DOHH2 (cell line): ENCODE results near the gene GALNTL6.

Source experiments
- H3F3A ChIP-seq: fragments of 200-600 bp; sonication (generic), shearing (Covaris generic); 2 replicates; pipeline ENCODE4 v1.6.0; 2016; ENCODE audit warnings: antibody characterized with exemption, mild to moderate bottlenecking; ENCODE audit not compliant: control insufficient read depth, insufficient read depth
- H3K27ac ChIP-seq: fragments of 200-600 bp; sonication (generic); 2 replicates; pipeline ENCODE4 v1.5.1; 2014; ENCODE audit warnings: low read depth, mild to moderate bottlenecking, low read length, moderate library complexity
- H3K27me3 ChIP-seq: fragments of 200-600 bp; sonication (generic); 2 replicates; pipeline ENCODE4 v1.6.1; 2014; ENCODE audit warnings: mild to moderate bottlenecking, low read length, mixed read lengths; ENCODE audit not compliant: control insufficient read depth
- H3K36me3 ChIP-seq: fragments of 200-600 bp; sonication (generic); 2 replicates; pipeline ENCODE4 v1.6.1; 2014; ENCODE audit warnings: mild to moderate bottlenecking, low read length, moderate library complexity, mixed read lengths; ENCODE audit not compliant: control insufficient read depth
- H3K4me1 ChIP-seq: fragments of 200-600 bp; sonication (generic); 2 replicates; pipeline ENCODE4 v1.6.1; 2014; ENCODE audit warnings: mild to moderate bottlenecking, low read length, mixed read lengths; ENCODE audit not compliant: control insufficient read depth
- H3K4me2 ChIP-seq: fragments of 200-600 bp; sonication (generic); 2 replicates; pipeline ENCODE4 v1.6.0; 2014; ENCODE audit warnings: mild to moderate bottlenecking, low read length, moderate library complexity
- H3K4me3 ChIP-seq: fragments of 200-600 bp; sonication (generic); 2 replicates; pipeline ENCODE4 v1.5.1; 2014; ENCODE audit warnings: mild to moderate bottlenecking, low read length, mixed read lengths
- H3K79me2 ChIP-seq: fragments of 200-600 bp; sonication (generic); 2 replicates; pipeline ENCODE4 v1.6.1; 2014; ENCODE audit warnings: mild to moderate bottlenecking, low read length, mixed read lengths; ENCODE audit not compliant: control insufficient read depth
- H3K9me2 ChIP-seq: fragments of 200-600 bp; sonication (generic); replicated peaks from 2 replicates; pipeline ENCODE4 v1.6.1; 2014; ENCODE audit warnings: mild to moderate bottlenecking, low read length, mixed read lengths; ENCODE audit not compliant: control insufficient read depth
- H3K9me3 ChIP-seq: fragments of 200-600 bp; sonication (generic); 2 replicates; pipeline ENCODE4 v1.6.1; 2014; ENCODE audit warnings: antibody characterized with exemption, low read length, mixed read lengths; ENCODE audit not compliant: control insufficient read depth, insufficient read depth
- H4K20me1 ChIP-seq: fragments of 200-600 bp; sonication (generic); 2 replicates; pipeline ENCODE4 v1.6.0; 2014; ENCODE audit warnings: low read depth, mild to moderate bottlenecking, antibody characterized with exemption, low read length, moderate library complexity; ENCODE audit not compliant: control insufficient read depth, insufficient read depth
- EZH2phosphoT487 ChIP-seq: fragments of 200-600 bp; sonication (generic); IDR thresholded peaks from 2 replicates; pipeline ENCODE4 v1.6.1; 2017; ENCODE audit warnings: borderline replicate concordance, mild to moderate bottlenecking, antibody characterized with exemption, low read length, moderate library complexity, mixed read lengths
- TF ChIP-seq, protein P1 (sequence below): fragments of 200-600 bp; sonication (generic); IDR thresholded peaks from one replicate; pipeline ENCODE4 v1.5.1; 2014; ENCODE audit warnings: antibody characterized with exemption, mild to moderate bottlenecking, low read depth, low read length; ENCODE audit not compliant: poor library complexity, severe bottlenecking

The GALNTL6 gene

DNA sequence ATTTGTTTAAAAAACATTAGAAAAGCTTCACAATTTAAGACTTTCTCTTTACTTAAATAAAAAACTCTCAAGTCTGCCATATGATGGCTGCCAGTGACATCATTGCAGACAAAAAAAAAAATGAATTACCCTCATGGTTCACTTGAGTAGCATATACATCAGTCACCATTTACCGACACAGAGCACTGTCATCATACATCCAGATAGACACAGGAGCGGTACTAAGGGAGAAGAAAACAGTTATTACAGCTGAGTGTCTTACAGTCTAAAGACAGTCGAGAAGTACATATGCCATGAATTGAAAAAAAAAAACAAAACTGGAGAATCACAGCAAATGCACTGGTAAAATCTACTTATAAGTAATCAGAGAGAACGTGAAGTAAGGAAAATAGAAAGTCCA, 949.7 kb downstream of the GALNTL6 start:
- Histone ChIP-seq H3K79me2 (no peaks in the 10 kb centered on the region), H3K27me3 (no peaks in the 10 kb centered on the region), H3K9me2 (no peaks in the 10 kb centered on the region), H3F3A (no peaks in the 10 kb centered on the region), H3K4me3 (no peak overlapping the region), H3K4me2 (no peak overlapping the region), H3K36me3 (no peaks in the 10 kb centered on the region), H3K27ac (no peak overlapping the region), H4K20me1 (no peaks in the 10 kb centered on the region), H3K4me1 (no peaks in the 10 kb centered on the region), H3K9me3 (no peaks in the 10 kb centered on the region)
- TF ChIP-seq, protein P1, sequence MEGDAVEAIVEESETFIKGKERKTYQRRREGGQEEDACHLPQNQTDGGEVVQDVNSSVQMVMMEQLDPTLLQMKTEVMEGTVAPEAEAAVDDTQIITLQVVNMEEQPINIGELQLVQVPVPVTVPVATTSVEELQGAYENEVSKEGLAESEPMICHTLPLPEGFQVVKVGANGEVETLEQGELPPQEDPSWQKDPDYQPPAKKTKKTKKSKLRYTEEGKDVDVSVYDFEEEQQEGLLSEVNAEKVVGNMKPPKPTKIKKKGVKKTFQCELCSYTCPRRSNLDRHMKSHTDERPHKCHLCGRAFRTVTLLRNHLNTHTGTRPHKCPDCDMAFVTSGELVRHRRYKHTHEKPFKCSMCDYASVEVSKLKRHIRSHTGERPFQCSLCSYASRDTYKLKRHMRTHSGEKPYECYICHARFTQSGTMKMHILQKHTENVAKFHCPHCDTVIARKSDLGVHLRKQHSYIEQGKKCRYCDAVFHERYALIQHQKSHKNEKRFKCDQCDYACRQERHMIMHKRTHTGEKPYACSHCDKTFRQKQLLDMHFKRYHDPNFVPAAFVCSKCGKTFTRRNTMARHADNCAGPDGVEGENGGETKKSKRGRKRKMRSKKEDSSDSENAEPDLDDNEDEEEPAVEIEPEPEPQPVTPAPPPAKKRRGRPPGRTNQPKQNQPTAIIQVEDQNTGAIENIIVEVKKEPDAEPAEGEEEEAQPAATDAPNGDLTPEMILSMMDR, result no peak
- no peak for TF ChIP-seq EZH2phosphoT487

- H3K27ac ChIP-seq, result no peak overlapping the region
- TF ChIP-seq EZH2phosphoT487, result no peak
- TF ChIP-seq, protein P1, result no peak
Measured at GRCh38 chr4:172770787-172771186, 957.6 kb downstream of the GALNTL6 start.

GRCh38 chr4:172772781-172773180, 959.6 kb downstream of the GALNTL6 start:
- Histone ChIP-seq H3K9me2 (no peaks in the 10 kb centered on the region), H3K27me3 (no peaks in the 10 kb centered on the region), H3K79me2 (no peaks in the 10 kb centered on the region), H3K9me3 (no peaks in the 10 kb centered on the region), H3K4me1 (no peaks in the 10 kb centered on the region), H3K27ac (no peak overlapping the region), H3K4me3 (no peak overlapping the region), H3K36me3 (no peaks in the 10 kb centered on the region), H3F3A (no peaks in the 10 kb centered on the region), H3K4me2 (no peak overlapping the region), H4K20me1 (no peaks in the 10 kb centered on the region)
- TF ChIP-seq, protein P1, result no peak
- no peak for TF ChIP-seq EZH2phosphoT487

More at GRCh38 chr4:172770787-172771186, 957.6 kb downstream of the GALNTL6 start:
- H3K4me3 ChIP-seq, result no peak overlapping the region
- H3K4me1 ChIP-seq, result no peaks in the 10 kb centered on the region
- no peaks in the 10 kb centered on the region for H3K27me3 ChIP-seq
- H3K9me3 ChIP-seq, result no peaks in the 10 kb centered on the region
- H4K20me1 ChIP-seq, result no peaks in the 10 kb centered on the region
- H3K9me2 ChIP-seq, result no peaks in the 10 kb centered on the region
- H3F3A ChIP-seq, result no peaks in the 10 kb centered on the region
- H3K4me2 ChIP-seq, result no peak overlapping the region
- H3K79me2 ChIP-seq, result no peaks in the 10 kb centered on the region
- H3K36me3 ChIP-seq, result no peaks in the 10 kb centered on the region
